Measurements from ENCODE around the gene AP2A1.

Gene AP2A1

DNA sequence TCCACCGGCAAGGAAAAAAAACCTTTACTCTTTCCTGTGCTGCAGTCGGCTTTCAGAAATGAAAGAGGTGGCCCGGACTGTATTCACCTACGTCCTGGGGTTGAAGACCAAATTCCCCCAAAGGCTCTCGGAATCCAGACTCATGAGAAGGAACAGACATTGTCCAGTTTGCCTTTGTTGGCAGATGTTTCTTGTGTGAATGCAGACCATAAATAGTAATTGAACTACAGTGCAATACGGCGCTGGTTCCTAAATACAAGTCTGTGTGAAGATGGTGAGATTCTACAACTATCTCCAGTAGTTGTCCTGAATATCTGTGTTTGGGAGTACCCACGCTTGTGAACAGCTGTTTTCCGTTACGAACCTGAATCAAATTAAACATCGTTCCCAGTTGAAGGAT is 72.9 kb downstream of the AP2A1 start:
- DNase-seq (ENCODE audit: low read depth), result no peak

DNA sequence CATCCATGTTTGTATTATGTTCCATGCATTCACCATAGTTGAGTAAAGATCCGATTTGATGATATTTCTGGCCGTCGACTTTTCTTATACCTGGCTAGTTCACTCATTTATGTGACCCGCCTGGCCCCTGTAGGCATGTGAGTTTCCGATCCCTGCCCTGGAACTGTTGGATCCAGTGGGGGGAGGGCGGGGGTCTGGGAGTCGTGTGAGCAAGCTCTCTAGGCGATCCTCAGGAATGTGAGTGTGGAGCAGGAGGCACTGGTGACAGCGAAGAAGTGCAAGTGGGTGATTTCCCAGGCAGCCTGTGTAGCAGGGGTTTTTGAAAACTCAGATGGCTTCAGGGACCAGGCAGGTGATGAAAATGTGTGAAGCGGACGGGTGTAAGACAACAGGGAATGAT is 73.5 kb downstream of the AP2A1 start:
- no peak for DNase-seq (ENCODE audit: low read depth)

DNA sequence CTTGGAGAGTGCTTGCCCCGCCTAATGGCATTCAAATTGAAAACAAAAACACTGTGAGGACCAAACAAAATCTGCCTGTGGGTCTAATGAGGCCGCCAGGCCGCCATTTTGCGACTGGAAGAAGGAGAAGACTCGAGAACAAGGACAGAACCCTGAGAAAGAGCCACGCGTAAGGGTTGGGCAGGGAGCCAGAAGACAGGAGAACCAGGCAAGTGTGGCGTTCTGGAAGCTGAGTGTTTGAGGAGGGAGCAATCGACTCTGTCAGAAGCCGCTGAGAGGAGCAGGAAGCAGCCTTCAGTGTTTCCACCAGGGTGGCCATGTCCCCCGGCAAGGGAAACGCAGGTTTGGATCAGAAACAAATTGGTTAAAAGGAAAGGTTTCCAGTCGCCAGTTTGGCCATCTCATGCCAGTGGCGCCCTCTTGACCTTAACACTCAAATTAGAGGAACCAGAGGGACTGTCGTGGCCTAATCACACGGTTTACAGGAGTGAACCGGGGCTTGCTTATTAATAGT is 74.0 kb downstream of the AP2A1 start:
- no peak for DNase-seq (ENCODE audit: low read depth)

- DNase-seq (ENCODE audit: low read depth), result no peak
These were observed 76.5 kb downstream of the AP2A1 start for GRCh38 chr19:49843265-49843664.

- DNase-seq (ENCODE audit: low read depth), result no peak
These were observed 77.6 kb downstream of the AP2A1 start for GRCh38 chr19:49844138-49845095.

GRCh38 chr19:49845414-49845813 is 78.6 kb downstream of the AP2A1 start:
- no peak for DNase-seq (ENCODE audit: low read depth)

GRCh38 chr19:49846408-49846807 is 79.6 kb downstream of the AP2A1 start:
- DNase-seq (ENCODE audit: low read depth), result no peak

DNA sequence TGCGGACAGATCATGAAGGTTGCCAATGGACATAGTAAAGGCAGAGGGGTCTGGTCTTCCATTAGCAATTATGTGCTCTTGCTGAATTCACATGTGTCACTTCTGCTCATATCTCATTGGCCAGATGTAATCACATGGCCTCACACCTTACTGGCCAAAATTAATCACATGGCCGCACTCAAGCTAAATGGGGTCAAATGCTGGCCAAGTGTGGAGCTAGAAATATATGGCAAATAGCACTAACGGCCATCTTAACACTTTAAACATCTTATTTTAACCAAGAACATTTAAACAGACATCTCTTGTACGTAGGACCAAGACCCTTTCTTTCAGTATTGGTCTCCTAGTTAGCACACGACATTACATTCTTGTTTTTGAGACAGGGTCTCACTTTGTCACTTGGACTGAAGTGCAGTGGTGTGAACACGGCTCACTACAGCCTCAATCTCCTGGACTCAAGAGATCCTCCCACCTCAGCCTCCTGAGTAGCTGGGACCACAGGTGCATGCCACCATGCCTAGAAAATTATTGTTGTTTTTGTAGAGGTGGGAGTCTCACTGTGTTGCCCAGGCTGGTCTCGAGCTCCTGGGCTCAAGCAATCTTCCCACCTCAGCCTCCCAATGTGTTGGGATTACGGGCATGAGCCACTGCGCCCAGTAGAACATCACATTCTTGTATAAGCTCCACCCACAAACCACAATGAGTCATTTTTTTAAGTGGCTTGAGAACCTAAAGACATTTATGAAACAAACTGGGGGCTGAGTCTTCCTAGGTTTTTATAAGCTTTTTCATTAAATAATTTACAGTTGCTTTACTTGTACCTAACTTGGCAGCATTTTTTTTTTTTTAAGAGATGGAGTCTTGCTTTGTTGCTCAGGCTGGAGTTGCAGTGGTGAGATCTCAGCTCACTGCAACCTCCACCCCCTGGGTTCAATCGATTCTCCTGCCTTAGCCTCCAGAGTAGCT is 81.2 kb downstream of the AP2A1 start:
- DNase-seq (ENCODE audit: low read depth), result no peak

DNA sequence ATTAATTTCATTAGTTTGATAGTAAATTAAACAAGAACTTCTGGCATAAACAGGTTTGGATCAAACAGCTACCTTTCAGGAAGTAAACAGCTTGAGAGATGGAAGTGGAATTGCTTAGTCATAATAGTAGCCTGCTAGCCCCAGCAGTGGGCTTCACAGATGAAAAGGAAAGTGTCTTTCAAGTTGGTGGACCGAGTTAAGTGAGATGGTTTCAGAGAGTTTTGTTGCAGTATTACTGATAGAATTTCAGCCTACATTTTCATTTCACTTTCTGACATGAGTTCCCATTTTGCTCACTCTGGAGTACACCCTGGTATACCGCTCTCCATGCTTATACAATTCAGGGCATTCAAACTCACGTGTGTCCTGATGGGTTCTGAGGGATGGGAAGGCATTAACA is 82.1 kb downstream of the AP2A1 start:
- no peak for DNase-seq (ENCODE audit: low read depth)

- DNase-seq (ENCODE audit: low read depth), result no peak
These were observed 82.8 kb downstream of the AP2A1 start for GRCh38 chr19:49849433-49850220.

- DNase-seq (ENCODE audit: low read depth), result no peak
These were observed 83.4 kb downstream of the AP2A1 start for GRCh38 chr19:49850221-49850486.

DNA sequence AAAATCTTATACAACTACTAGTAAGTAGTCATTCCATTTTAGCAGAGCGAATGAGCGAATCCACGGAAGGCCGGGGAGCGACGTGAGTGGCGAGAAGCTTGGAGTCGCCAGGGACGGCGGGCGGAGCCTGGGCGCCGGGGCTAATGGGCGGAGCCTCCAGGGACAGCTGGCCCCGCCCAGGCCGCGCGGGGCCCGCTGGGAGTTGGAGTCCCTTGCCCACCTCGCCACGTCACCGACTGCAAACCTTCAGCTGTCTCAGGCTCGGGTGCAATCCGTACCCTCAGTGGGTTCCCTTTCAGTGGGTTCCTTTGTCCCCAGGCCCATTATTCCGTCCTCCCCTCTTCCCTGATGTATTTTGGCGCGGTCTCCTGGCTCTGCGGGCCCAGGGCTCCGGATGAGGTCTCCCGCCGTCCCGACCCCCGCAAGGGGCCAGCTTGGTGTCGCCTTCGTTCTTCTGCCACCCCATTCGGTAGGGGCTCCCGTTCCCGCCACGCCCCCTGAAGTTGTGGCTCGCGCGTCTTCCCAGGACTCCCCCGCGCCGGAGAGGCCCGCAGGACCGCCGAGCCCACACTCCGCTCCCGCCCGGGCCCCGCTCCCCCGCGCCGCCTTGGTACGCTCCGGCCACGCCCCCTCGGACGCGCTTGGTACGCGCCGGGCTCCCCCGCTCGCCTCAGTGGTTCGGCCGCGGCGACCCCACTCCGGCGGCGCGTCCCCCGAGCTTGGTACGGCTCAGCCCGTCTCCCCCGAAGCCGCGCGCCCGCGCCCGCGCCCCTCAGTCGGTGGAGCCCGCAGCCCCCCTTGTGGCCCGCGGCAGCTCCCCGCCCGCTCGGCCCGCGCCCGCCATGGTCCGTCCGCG is 83.9 kb downstream of the AP2A1 start, which contains the start of gene PTOV1:
Gene PTOV1, plus strand, starts transcription at position 673 of the 856 bp plus-strand sequence.
- DNase-seq (ENCODE audit: low read depth), result peak; percentile 90

- no peak for DNase-seq (ENCODE audit: low read depth)
These were observed 84.9 kb downstream of the AP2A1 start for GRCh38 chr19:49851456-49852259.

DNA sequence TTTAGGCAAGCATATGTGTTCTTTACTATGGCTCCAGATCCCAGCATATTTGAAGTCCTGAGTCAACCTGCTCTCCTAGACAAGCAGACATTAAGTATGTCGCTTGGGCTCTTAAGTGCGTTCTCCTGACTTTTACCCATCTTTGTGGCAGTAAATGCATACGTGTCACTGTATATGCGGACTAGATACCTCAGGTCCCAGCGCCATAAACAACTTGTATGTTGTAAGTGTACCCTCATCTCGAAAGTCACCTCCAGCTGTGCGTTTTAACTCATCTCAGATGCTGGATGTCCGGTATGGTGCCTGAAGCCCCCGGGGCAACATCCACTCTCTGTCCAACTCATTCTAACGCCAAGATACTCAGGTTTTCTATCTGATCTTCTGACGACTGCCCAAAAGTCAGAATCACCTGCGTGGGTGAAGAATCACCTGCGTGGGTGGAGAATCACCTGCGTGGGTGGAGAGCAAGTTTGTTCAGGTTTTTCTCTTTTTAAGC is 85.9 kb downstream of the AP2A1 start:
- no peak for DNase-seq (ENCODE audit: low read depth)

DNA sequence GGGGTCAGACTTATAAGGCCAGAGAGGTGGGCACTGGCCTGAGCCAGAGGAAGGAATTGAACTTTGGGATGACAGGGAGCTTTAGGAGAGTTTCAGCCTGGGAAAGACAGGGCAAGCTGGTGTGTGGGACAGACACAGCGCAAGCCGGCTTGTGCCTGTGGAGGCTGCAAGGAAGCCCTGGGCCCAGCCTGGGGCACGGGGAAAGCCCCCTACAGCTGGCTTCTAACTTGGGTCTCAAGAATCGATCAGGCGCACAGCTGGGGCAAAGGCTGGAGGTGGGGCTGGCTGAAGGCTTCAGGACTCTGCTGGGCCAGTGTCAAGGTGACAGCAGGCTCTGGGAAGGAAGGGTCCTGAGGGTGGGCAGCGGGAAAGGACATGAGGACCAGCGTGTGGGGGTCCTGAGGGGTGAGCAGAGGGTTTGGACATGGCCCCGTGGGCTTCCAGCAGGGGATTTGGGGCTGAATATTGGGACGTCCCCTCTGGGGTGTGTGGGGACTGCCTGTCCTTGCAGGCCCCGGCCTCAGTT is 87.1 kb downstream of the AP2A1 start:
- no peak for DNase-seq (ENCODE audit: low read depth)

- no peak for DNase-seq (ENCODE audit: low read depth)
These were observed 87.8 kb downstream of the AP2A1 start for GRCh38 chr19:49854378-49855263.

DNA sequence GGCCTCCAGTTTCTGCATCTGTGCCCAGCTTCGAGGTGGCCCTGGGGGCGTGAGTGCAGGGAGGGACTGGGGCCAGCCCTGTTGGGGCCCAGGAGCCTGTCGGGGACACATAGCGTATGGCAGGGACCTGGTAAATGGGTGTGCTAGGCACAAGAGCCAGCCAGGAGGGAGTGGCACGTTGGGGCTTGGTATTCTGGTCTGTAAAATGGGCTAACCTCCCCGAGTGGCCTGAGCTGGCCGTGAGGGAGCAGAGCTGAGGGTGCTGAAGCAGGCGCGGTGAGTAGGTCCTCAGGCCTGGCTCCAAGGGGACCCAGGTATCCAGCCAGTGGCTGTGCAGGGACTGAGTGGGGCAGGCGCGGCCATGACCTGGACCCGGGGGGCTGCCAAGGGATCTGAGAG is 88.5 kb downstream of the AP2A1 start:
- no peak for DNase-seq (ENCODE audit: low read depth)

Data from activated T-cell treated with anti-CD3 and anti-CD28 coated beads for 48 hours (primary cell).